DND-41 (cell line): ENCODE data around the gene A2M.

ENCODE experiments used
- ATAC-seq: fragments of 200-7000 bp; cut with Tn5 transposase; 3 replicates; pipeline ENCODE4 v1.9.1; 2021; ENCODE audit warnings: low read depth; ENCODE audit not compliant: insufficient read depth
- DNase-seq: peaks from one replicate; pipeline ENCODE4 v3.0.0-alpha.2; 2020
- H2AFZ ChIP-seq: 2 replicates; pipeline ENCODE4 v1.6.0; 2012; ENCODE audit warnings: low read depth, low read length
- H3K27ac ChIP-seq: 2 replicates; pipeline ENCODE4 v1.5.1; 2012; ENCODE audit warnings: low read length, inconsistent platforms
- H3K27me3 ChIP-seq: fragments of 200-600 bp; sonication (generic); 2 replicates; pipeline ENCODE4 v1.6.0; 2012; ENCODE audit warnings: low read length, mild to moderate bottlenecking, inconsistent platforms; ENCODE audit not compliant: insufficient read depth, poor library complexity
- H3K36me3 ChIP-seq: 2 replicates; pipeline ENCODE4 v1.5.1; 2012; ENCODE audit warnings: low read length, inconsistent platforms; ENCODE audit not compliant: insufficient read depth
- H3K4me1 ChIP-seq: 2 replicates; pipeline ENCODE4 v1.5.1; 2012; ENCODE audit warnings: mild to moderate bottlenecking, low read length; ENCODE audit not compliant: insufficient read depth
- H3K4me2 ChIP-seq: 2 replicates; pipeline ENCODE4 v1.6.0; 2012; ENCODE audit warnings: mild to moderate bottlenecking, moderate library complexity, low read length, inconsistent platforms; ENCODE audit not compliant: insufficient read depth
- H3K4me3 ChIP-seq, 2 experiments: fragments of 200-600 bp in 1 of 2; shearing (Covaris generic) in 1 of 2; 2 replicates each; pipeline ENCODE4 v1.5.1; 2012 to 2016; ENCODE audit warnings: inconsistent platforms in 2 of 2, low read length in 2 of 2, mild to moderate bottlenecking in 2 of 2, low read depth in 1 of 2, moderate library complexity in 1 of 2
- H3K79me2 ChIP-seq: 2 replicates; pipeline ENCODE4 v1.6.0; 2012; ENCODE audit warnings: low read length, inconsistent platforms; ENCODE audit not compliant: insufficient read depth
- H3K9ac ChIP-seq: 2 replicates; pipeline ENCODE4 v1.6.0; 2012; ENCODE audit warnings: low read depth, mild to moderate bottlenecking, inconsistent platforms, low read length, moderate library complexity
- H3K9me3 ChIP-seq: 2 replicates; pipeline ENCODE4 v1.5.1; 2012; ENCODE audit warnings: low read length, moderate library complexity, mild to moderate bottlenecking, inconsistent platforms; ENCODE audit not compliant: insufficient read depth, severe bottlenecking
- H4K20me1 ChIP-seq: 2 replicates; pipeline ENCODE4 v1.6.0; 2012; ENCODE audit warnings: low read length; ENCODE audit not compliant: insufficient read depth
- EZH2 ChIP-seq: IDR thresholded peaks from 3 replicates; pipeline ENCODE4 v1.6.1; 2012; ENCODE audit warnings: borderline replicate concordance, low read depth, mild to moderate bottlenecking, moderate library complexity, low read length, inconsistent platforms; ENCODE audit not compliant: severe bottlenecking
- TF ChIP-seq, protein P1 (sequence below): IDR thresholded peaks from 2 replicates; pipeline ENCODE4 v1.5.1; 2012; ENCODE audit warnings: borderline replicate concordance, low read length, moderate library complexity, mild to moderate bottlenecking; ENCODE audit not compliant: poor library complexity, severe bottlenecking; ENCODE audit errors: extremely low read depth

Gene A2M

GRCh38 chr12:9032202-9032964 lies 83.3 kb downstream of the A2M start:
- no peaks in the 10 kb centered on the region for H3K9me3 ChIP-seq
- no peak for DNase-seq
- H3K27ac ChIP-seq: no peak overlapping the region

DNA sequence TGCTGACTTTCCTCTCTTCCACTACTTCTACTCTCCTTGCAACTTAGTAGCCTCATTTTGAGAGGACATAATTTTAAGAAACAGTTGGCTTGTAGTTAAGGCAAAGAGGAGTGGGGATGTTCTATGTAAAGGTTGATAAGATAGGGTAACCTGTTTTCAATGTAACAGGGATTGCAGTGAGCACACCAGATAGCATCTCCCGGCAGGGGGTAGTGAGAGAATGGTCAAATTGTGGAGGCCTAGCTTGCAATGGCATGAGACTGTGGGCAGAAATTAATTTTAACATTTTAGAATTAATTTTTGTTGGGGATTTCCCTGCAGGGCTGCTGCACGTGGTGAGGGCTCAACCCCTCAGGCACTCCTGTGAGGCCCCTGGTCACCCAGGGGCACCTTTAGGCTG lies 84.9 kb downstream of the A2M start:
- H3K9ac ChIP-seq: no peak overlapping the region
- H3K9me3 ChIP-seq: no peaks in the 10 kb centered on the region
- no peaks in the 10 kb centered on the region for H4K20me1 ChIP-seq
- no peaks in the 10 kb centered on the region for H3K27me3 ChIP-seq
- no peak overlapping the region for H2AFZ ChIP-seq
- no peak overlapping the region for H3K27ac ChIP-seq
- H3K79me2 ChIP-seq: no peaks in the 10 kb centered on the region
- no peak for TF ChIP-seq EZH2
- TF ChIP-seq, protein P1, sequence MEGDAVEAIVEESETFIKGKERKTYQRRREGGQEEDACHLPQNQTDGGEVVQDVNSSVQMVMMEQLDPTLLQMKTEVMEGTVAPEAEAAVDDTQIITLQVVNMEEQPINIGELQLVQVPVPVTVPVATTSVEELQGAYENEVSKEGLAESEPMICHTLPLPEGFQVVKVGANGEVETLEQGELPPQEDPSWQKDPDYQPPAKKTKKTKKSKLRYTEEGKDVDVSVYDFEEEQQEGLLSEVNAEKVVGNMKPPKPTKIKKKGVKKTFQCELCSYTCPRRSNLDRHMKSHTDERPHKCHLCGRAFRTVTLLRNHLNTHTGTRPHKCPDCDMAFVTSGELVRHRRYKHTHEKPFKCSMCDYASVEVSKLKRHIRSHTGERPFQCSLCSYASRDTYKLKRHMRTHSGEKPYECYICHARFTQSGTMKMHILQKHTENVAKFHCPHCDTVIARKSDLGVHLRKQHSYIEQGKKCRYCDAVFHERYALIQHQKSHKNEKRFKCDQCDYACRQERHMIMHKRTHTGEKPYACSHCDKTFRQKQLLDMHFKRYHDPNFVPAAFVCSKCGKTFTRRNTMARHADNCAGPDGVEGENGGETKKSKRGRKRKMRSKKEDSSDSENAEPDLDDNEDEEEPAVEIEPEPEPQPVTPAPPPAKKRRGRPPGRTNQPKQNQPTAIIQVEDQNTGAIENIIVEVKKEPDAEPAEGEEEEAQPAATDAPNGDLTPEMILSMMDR: no peak
- no peak overlapping the region for H3K4me3 ChIP-seq
- peaks cover 1% of the 10 kb centered on the region; the same call in 1 of the 2 replicates for H3K4me1 ChIP-seq
- H3K4me2 ChIP-seq: no peak overlapping the region
- DNase-seq (no peak), ATAC-seq (no peak)
- no peaks in the 10 kb centered on the region for H3K36me3 ChIP-seq

More at GRCh38 chr12:9032202-9032964, 83.3 kb downstream of the A2M start:
- Histone ChIP-seq H3K4me3 (no peak overlapping the region), H3K4me1 (no peaks in the 10 kb centered on the region), H3K9ac (no peak overlapping the region), H4K20me1 (no peaks in the 10 kb centered on the region), H3K27me3 (no peaks in the 10 kb centered on the region), H3K4me2 (no peak overlapping the region), H3K36me3 (no peaks in the 10 kb centered on the region), H2AFZ (no peak overlapping the region), H3K79me2 (no peaks in the 10 kb centered on the region)
- TF ChIP-seq, protein P1: no peak
- no peak for TF ChIP-seq EZH2
- no peak for ATAC-seq

DNA sequence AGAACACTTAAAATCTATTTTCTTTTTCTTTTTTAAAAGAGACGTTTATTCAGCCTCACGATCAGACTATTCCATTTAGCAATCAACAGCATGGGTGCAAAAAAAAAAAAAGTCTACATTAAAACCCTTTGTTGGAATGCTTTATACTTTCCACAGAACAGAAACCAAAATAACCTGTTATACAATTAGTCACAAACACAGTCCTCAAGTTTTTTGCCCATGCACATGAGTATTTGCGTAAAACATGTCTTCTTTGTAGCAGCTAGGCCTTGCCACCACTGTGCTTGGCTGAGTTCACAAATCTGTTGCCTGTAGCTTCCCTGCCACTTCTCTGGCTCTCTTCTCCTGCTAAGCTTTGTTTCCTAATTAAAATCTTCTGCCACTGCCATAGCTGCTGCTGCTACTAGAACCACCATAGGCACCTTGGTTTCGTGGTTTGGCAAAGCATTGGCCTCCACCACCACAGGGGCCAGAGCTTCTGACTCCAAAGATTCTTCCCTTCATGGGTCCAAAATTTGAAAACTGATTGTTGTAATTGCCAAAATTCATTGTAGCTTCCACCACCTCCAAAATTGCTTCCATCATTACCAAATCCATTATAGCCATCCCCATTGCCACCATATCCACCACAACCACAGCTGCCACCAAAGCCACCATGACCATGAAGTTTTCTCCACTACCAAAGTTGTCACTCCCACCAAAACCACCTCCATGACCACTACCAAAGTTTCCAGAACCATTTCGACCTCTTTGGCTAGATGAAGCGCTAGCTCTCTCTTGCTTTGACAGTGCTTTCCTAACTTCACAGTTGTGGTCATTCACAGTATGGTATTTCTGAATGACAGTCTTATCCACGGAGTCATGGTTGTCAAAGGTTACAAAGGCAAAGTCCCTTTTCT lies 88.3 kb downstream of the A2M start:
- no peak for TF ChIP-seq EZH2
- TF ChIP-seq, protein P1: no peak
- Histone ChIP-seq H3K4me3 (no peak overlapping the region), H3K79me2 (no peaks in the 10 kb centered on the region), H3K9ac (no peak overlapping the region), H3K9me3 (no peaks in the 10 kb centered on the region), H3K27me3 (no peaks in the 10 kb centered on the region), H3K36me3 (no peaks in the 10 kb centered on the region), H3K27ac (no peak overlapping the region), H3K4me1 (peaks cover 14% of the 10 kb centered on the region), H3K4me2 (no peak overlapping the region), H4K20me1 (no peaks in the 10 kb centered on the region), H2AFZ (no peak overlapping the region)
- ATAC-seq (no peak), DNase-seq (no peak)
